Prostate gland (tissue), 2 donors: Measurements from ENCODE around the gene CR2. TPM values are rescaled to one million over a fixed set of nuclear protein-coding genes. Genes with fewer than 3 reads are reported as not detected.
"Not testable (repeated sequence)": the region's sequence is repeated elsewhere in the genome, so short reads cannot be mapped to it uniquely, and the experiment has no call there.

Source experiments
- DNase-seq: peaks from one replicate; pipeline ENCODE4 v3.0.0-alpha.2; 2019; ENCODE audit warnings: low spot score
- H3K27ac ChIP-seq, 2 donors: fragments of 200-600 bp; sonication (generic); 2 replicates each; pipeline ENCODE4 v1.5.1; 2017 to 2019
- H3K27me3 ChIP-seq: fragments of 200-600 bp; sonication (generic); replicated peaks from 2 replicates; pipeline ENCODE4 v1.5.1; 2019; ENCODE audit not compliant: insufficient read depth
- H3K36me3 ChIP-seq, 2 donors: fragments of 200-600 bp; sonication (generic); 1 replicate in 1 of 2; 2 replicates in 1 of 2; pipeline versions ENCODE4 v1.5.1 to v1.8.1; 2017 to 2019
- H3K4me1 ChIP-seq: fragments of 200-600 bp; sonication (generic); replicated peaks from 2 replicates; pipeline ENCODE4 v1.5.1; 2019
- H3K4me3 ChIP-seq, 2 donors: fragments of 200-600 bp; sonication (generic); 2 replicates each; pipeline ENCODE4 v1.5.1; 2017 to 2019
- H3K9me3 ChIP-seq: fragments of 200-600 bp; sonication (generic); 2 replicates; pipeline ENCODE4 v1.5.1; 2017
- CTCF ChIP-seq, 4 experiments: fragments of 200-600 bp in 2 of 4; fragments of 450-650 bp in 2 of 4; sonication (generic) in 2 of 4; IDR thresholded peaks; 1 replicate in 3 of 4; 2 replicates in 1 of 4; pipeline ENCODE4 v1.5.1; 2016 to 2019; ENCODE audit warnings: antibody characterized with exemption in 4 of 4, mild to moderate bottlenecking in 2 of 4, moderate library complexity in 2 of 4
- POLR2A ChIP-seq: fragments of 450-650 bp; IDR thresholded peaks from one replicate; pipeline ENCODE4 v1.6.1; 2016; ENCODE audit warnings: antibody characterized with exemption, mild to moderate bottlenecking
- POLR2AphosphoS5 ChIP-seq: sonication (generic); formaldehyde crosslinking; IDR thresholded peaks from one replicate; pipeline ENCODE4 v1.6.1; 2017; ENCODE audit warnings: antibody characterized with exemption
- WGBS: methylation state at CpG from one replicate; pipeline ENCODE4 v1.1.5; 2018; 5-methylcytosine and 5-hydroxymethylcytosine counted together
- intact Hi-C: fragments of 100-400 bp; cut with DNase I; formaldehyde crosslinking; loops from one replicate; pipeline ENCODE4 v1.14.2; 2022
- total RNA-seq, 2 donors: library from RNA; depleted of rRNA; stranded (reverse); fragments of >200 nt; gene quantifications; one replicate each; pipeline ENCODE4 v1.1.0, GENCODE V29; 2016

Gene CR2
- total RNA-seq, 2 donors from 2014 or later = 0.51 TPM; not detected in 1

- Histone ChIP-seq H3K4me1 (no peaks in the 10 kb centered on the region), H3K27ac (no peak overlapping the region), H3K4me3 (no peak overlapping the region), H3K27me3 (no peaks in the 10 kb centered on the region), H3K36me3 (no peaks in the 10 kb centered on the region), H3K9me3 (no peaks in the 10 kb centered on the region)
- intact Hi-C loops = no loop called here
- no peak for TF ChIP-seq POLR2A
- TF ChIP-seq CTCF (IDR thresholded peaks at IDR 0.05) = no peak
- TF ChIP-seq POLR2AphosphoS5 = no peak
- WGBS = 74% methylated on average over 23 of the region's 23 CpGs
- DNase-seq = no peak
Observed at GRCh38 chr1:207519505-207520399, 65.6 kb downstream of the CR2 start.

- 63% methylated on average over 10 of the region's 10 CpGs for WGBS
- intact Hi-C loops, H3K27ac ChIP-seq, H3K27me3 ChIP-seq, H3K36me3 ChIP-seq, H3K4me3 ChIP-seq, DNase-seq, H3K4me1 ChIP-seq, H3K9me3 ChIP-seq: not testable (repeated sequence)
Observed at GRCh38 chr1:207520400-207521345, 66.5 kb downstream of the CR2 start.

- H3K9me3 ChIP-seq, DNase-seq, H3K27me3 ChIP-seq, intact Hi-C loops, H3K4me3 ChIP-seq, H3K27ac ChIP-seq, H3K4me1 ChIP-seq, H3K36me3 ChIP-seq: not testable (repeated sequence)
- WGBS = 80% methylated on average over 1 of the region's 3 CpGs
Observed at GRCh38 chr1:207525239-207525638, 71.1 kb downstream of the CR2 start.

- H3K4me1 ChIP-seq, H3K27me3 ChIP-seq, H3K4me3 ChIP-seq, H3K27ac ChIP-seq, H3K36me3 ChIP-seq, H3K9me3 ChIP-seq, DNase-seq, intact Hi-C loops: not testable (repeated sequence)
- no CpG with 5 or more reads among the region's 1 CpG for WGBS
Observed at GRCh38 chr1:207528401-207528800, 74.3 kb downstream of the CR2 start.

- not testable (repeated sequence) for H3K9me3 ChIP-seq, DNase-seq, H3K4me1 ChIP-seq
Observed at GRCh38 chr1:207536263-207536662, 82.1 kb downstream of the CR2 start.

More at GRCh38 chr1:207536263-207536662, 82.1 kb downstream of the CR2 start:
- intact Hi-C loops, H3K36me3 ChIP-seq, H3K27ac ChIP-seq, H3K4me3 ChIP-seq, H3K27me3 ChIP-seq: not testable (repeated sequence)
- WGBS = no CpG with 5 or more reads among the region's 5 CpGs

Other genes with a start within 250 kb of the CR2 start
- 10 to 100 TPM; 22.8 to 30.2 TPM for gene CD55, start 132.7 kb upstream of the CR2 start, total RNA-seq
- 1 to 10 TPM in 1 of 2 donors, under 1 TPM in 1; 0.14 to 3.8 TPM for gene CR1, start 41.8 kb downstream of the CR2 start, total RNA-seq
- not detected for gene CR1L, start 190.8 kb downstream of the CR2 start, total RNA-seq